ENCODE results near the gene C9orf43.
"Not testable (repeated sequence)": the region's sequence is repeated elsewhere in the genome, so short reads cannot be mapped to it uniquely, and the experiment has no call there.

The C9orf43 gene

GRCh38 chr9:113381441-113381840 lies 29.1 kb upstream of the C9orf43 start:
- DNase-seq (ENCODE audit: insufficient read length, low spot score); FAIRE-seq: not testable (repeated sequence)

DNA sequence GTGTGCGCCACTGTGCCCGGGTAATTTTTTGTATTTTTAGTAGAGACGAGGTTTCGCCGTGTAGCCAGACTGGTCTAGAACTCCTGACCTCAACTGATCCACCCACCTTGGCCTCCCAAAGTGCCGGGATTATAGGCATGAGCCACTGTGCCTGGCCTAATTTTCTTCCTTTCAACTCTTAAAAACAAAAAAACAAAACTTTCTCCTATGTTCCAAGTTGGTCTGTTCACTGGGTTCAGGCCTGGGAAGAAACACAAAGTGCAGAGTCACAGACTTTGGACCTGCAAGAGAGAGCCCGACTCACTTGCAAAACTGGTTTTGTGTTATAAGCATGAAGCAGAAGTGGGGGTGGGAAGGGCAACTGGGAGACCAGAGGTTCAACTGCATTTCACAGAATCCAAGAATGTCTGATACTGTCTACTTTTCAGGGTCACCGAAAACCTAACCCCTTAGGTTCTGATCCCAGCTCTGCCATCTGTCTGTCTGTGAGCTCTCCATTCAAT lies 28.6 kb upstream of the C9orf43 start:
- FAIRE-seq (no peak), DNase-seq (ENCODE audit: insufficient read length, low spot score) (no peak)

GRCh38 chr9:113386571-113387393 lies 23.8 kb upstream of the C9orf43 start:
- FAIRE-seq = no peak
- DNase-seq (ENCODE audit: insufficient read length, low spot score) = no peak

DNA sequence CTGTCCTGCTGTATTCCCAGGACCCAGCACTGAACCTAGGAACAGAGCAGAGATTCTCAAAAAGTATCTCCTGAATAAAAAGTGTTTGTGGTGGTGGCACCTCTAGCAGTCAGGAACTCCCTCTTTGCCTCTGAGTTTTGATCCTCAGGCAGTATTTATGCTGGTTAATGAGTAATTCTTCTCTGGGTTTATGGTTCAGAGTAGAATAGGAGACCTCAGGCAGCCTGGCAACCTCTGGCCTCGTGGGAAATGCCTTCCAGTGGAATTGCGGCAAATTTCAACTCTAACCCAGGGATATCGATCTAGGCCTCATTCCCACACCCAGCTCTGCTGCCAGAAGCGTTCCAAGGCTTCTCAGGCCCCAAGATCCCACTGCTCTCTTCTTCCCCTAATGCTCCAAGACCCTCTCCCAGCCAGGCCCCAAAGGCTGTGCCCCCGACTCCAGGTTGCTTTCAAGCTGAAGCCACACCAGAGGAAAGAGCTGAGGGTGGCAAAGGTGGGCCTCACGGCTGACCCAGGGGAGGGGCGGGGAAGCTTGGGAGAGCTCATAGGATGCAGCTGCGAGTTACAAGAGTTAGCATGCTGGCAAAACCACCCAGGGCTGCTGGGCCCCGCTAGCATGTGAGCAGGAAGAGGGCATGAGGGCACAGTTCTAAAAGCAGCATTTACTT lies 22.9 kb upstream of the C9orf43 start:
- FAIRE-seq = no peak
- DNase-seq (ENCODE audit: insufficient read length, low spot score) = no peak

- FAIRE-seq (no peak), DNase-seq (ENCODE audit: insufficient read length, low spot score) (no peak)
Measured at GRCh38 chr9:113388833-113389232, 21.7 kb upstream of the C9orf43 start.

- no peak for FAIRE-seq
- no peak for DNase-seq (ENCODE audit: insufficient read length, low spot score)
Measured at GRCh38 chr9:113389451-113389850, 21.1 kb upstream of the C9orf43 start.

GRCh38 chr9:113390192-113390960 lies 20.2 kb upstream of the C9orf43 start:
- FAIRE-seq = no peak
- DNase-seq (ENCODE audit: insufficient read length, low spot score) = no peak

GRCh38 chr9:113391917-113392316 lies 18.6 kb upstream of the C9orf43 start:
- DNase-seq (ENCODE audit: insufficient read length, low spot score) (no peak), FAIRE-seq (no peak)

- FAIRE-seq = no peak
- DNase-seq (ENCODE audit: insufficient read length, low spot score) = no peak
Measured at GRCh38 chr9:113393281-113393680, 17.3 kb upstream of the C9orf43 start.

DNA sequence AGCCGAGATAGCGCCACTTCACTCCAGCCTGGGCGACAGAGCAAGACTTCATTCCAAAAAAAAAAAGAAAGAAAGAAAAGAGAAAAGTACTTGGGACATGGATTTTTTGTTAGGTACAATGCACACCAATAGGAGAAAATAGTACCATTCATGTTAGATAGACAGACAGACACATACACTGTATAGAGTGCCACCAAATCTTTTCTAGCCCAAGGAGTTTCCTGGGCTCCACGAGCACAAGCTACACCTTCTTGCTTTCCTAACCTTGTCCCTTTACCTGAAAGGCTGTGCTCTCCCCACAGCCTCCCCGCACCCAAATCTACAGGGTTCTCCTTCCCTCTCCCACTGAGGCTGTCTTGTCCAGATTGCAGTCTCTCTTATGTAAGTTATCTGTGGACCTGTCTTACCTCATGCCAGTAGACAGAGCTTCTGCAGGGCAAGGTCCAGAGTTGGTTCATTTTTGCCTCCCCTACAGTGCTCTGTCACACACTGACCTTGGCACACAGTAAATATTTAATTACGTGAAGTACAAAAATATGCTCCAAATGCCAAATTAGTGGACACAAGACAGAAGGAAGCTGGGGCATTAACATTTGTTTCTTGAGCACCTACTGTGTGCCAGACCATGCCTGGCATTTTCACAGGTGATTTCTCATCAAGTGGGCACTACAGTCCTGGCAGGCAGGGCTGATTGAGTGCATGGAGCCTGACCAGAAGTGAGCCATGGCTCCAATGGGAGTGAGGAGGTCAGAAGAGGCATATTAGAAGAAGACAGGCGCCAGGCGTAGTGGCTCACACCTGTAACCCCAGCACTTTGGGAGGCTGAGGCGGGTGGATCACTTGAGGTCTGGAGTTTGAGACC lies 15.3 kb upstream of the C9orf43 start:
- no peak for FAIRE-seq

DNA sequence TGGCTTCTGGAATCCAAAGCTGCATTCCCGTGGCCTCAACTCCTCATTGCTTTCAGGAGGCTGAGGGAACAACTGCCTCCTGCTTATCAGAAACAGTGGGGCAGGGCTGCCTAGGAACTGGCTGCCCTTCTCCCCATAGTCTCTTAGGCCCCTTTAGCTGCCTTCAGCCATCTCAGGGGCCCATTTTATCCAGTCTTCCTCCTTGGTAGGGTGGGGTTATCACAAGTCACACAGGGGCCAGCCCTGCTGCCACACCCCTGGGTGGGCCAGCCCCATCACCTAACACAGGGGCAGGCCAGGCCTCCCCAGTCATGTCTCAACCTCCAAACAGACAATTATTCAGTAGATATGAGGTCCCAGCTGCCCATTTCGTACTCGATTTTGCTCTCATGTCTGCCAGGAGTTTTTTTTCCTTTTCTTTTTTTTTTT lies 13.3 kb upstream of the C9orf43 start:
- FAIRE-seq (no peak), DNase-seq (ENCODE audit: insufficient read length, low spot score) (no peak)

More for the DNA sequence above, 15.3 kb upstream of the C9orf43 start:
- DNase-seq (ENCODE audit: insufficient read length, low spot score) = no peak

- DNase-seq (ENCODE audit: insufficient read length, low spot score) (no peak), FAIRE-seq (no peak)
Measured at GRCh38 chr9:113398796-113399195, 11.8 kb upstream of the C9orf43 start.

DNA sequence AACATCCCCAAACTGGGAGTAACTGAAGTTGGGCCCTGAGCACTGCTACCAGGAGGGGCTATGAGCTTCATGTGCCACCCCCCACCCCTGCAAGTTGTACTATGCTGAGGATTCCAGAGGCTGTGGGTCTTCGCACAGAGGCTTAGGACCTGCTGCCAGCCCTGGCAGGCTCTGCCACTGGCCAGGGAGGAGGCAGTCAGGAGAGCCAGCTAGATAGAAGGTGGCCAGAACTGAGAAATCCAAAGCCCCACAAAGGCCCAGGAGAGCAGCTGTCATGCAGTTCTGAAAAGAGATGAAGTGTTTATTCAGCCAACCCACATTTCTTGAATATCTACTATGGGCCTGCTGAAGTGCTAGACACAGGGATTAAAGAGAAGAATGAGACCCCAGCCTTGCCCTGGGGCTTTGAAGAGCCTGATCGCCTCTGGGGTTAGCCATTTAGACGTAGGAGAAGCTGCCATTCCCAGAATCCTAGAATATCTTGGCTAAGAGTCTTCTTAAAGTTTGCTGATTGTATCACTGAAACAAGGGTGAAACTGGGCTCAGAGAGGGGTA lies 10.8 kb upstream of the C9orf43 start:
- DNase-seq (ENCODE audit: insufficient read length, low spot score) = no peak
- no peak for FAIRE-seq

DNA sequence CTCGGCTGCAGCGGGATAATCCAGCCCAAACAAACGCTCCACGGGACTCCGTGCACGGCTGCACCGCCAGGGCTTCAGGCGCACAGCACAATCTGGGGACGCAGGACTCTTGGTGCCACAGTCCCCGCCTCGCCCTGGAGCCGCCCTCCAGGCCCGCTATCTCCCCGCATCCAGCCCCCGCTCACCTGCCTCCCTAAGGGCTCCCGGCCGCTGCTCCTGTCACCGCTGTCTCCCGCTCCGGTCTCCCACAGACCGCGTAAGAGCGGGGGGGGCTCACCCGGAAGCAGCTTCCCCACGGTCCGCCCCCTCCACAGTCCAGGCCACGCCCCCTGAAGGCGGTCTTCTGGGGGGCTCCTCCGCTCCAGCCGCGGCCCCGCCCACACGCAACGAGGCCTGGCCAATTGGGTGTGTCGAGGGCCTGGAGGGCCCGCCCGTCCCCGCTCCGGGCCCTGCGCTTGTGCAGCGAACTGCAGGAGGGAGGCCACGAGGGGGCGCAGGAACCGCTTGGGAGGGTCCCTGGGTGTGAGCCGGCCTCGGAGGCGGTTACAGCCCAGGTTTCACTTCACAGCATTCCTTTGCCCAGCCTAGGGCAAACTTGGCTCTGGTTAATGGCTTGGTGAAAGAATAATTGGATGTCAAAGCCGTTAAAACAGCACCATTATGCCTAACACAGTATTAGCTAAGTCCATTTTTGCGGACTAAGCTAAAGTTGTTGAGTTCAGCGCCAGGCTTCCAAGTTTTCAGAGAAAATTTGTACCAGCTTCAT lies 9.3 kb upstream of the C9orf43 start, which contains the start of gene ALAD:
Gene ALAD, minus strand, starts transcription at position 258 of the 766 bp plus-strand sequence. CDS start 7,725 bp downstream, outside the sequence.
- FAIRE-seq = peak; percentile 90
- DNase-seq (ENCODE audit: insufficient read length, low spot score) = peak; percentile 92

DNA sequence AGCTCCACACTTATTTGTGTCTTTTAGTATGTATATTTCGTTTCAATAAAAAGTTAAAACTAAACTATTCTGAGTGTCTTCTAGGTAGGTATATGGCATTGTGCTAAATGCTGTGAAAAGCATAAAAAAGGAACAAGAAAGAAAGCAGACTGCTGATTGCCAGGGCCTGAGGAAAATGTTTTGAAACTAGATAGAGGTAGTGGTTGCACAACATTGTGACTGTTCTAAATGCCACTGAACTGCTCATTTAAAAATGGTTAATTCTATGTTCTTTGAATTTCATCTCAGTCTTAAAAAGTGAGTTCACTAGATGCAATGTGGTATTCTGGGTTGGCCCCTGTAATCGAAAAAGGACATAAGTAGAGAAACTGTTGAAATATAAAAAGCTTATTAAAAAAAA lies 6.9 kb upstream of the C9orf43 start:
- no peak for DNase-seq (ENCODE audit: insufficient read length, low spot score)
- FAIRE-seq = no peak

DNA sequence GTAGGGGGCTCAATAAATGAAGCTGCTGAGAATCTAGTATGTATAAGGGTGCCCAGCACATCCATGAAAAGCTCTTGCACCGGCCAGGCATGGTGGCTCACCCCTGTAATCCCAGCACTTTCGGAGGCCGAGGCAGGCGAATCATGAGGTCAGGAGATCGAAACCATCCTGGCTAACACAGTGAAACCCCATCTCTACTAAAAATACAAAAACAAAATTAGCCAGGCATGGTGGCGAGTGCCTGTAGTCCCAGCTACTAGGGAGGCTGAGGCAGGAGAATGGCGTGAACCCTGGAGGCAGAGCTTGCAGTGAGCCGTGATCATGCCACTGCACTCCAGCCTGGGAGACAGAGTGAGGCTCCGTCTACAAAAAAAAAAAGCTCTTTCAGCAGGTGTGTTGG lies 4.2 kb upstream of the C9orf43 start:
- DNase-seq (ENCODE audit: insufficient read length, low spot score); FAIRE-seq: not testable (repeated sequence)

DNA sequence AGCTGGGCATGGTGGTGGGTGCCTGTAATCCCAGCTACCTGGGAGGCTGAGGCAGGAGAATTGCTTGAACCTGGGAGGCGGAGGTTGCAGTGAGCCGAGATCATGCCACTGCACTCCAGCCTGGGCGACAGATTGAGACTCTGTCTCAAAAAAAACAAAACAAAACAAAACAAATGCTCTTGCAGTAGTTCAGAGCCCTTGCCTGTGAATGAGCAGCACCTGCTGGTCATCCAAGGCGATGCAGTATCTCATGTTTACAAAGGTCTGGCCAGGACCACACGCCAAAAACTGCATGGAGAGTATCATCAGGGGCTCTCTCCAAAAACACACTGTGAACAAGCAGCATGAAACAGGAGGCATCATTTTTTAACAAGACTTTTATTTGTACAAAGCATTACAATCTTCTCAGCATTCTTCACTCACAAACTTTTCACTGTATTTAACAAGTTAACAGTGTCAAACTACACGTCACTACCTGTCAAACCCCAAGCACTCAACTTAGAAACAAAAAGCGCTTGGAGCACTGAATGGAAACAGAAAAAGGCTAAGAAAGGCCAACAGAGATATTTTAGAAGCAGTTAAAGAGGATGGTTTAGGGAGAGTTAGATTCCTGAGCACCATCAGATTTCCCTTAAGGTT lies 3.6 kb upstream of the C9orf43 start:
- DNase-seq (ENCODE audit: insufficient read length, low spot score) = not testable (repeated sequence)
- peak; percentile 79 for FAIRE-seq

DNA sequence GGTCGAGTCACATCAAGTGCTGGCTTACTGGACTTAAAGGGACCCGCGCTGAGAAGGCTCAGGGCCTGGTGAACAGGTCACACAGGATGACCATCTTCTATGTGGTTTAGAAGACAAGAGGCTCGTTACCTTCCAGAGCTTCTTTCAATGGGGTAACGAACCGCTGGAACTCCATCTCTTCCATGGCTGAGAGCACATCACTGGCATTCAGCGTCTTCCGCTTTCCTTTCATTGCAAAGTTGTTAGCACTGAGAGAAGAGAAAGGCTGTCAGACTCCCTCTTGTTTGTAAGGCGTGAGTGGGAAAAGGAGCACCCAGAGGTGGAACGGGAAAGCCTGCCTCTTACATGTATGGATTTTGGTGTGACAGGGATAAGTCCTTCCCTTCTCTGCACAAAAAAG lies 1.1 kb upstream of the C9orf43 start:
- FAIRE-seq (no peak), DNase-seq (ENCODE audit: insufficient read length, low spot score) (no peak)

DNA sequence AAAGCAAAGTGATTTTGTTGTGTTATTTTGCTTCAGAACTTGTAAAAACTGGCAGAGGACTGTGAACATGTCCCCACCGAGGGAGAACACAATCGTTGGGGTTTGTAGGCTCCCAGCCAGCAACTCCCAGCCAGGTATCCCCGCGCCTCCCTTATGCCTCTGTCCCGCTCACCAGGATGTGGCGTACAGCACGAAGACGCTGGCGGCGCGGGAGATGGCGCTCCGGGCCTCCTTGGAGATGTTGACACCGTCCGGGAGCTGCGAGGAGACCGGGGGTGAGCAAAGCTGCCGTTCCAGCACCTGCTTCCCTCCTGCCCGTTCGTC lies 702 bp upstream of the C9orf43 start:
- no peak for DNase-seq (ENCODE audit: insufficient read length, low spot score)
- FAIRE-seq = no peak
